Chondrocyte (in vitro differentiated cells): ENCODE data around the gene DNAJC7. TPM values are rescaled to one million over a fixed set of nuclear protein-coding genes. Genes with fewer than 3 reads are reported as not detected.

Source experiments
- DNase-seq: peaks from one replicate; pipeline ENCODE4 v3.0.0; 2021; ENCODE audit warnings: mixed read lengths, low spot score
- H3K27ac Mint-ChIP-seq: one replicate; pipeline ENCODE4 v1.8.0; 2021; ENCODE audit warnings: mild to moderate bottlenecking, moderate library complexity, mixed read lengths; ENCODE audit not compliant: unreplicated experiment
- H3K27me3 Mint-ChIP-seq: 2 replicates; pipeline ENCODE4 v1.8.0; 2021; ENCODE audit warnings: low read depth, mixed read lengths
- H3K36me3 Mint-ChIP-seq: 2 replicates; pipeline ENCODE4 v1.8.0; 2021; ENCODE audit warnings: low read depth, mixed read lengths
- H3K4me1 Mint-ChIP-seq: 2 replicates; pipeline ENCODE4 v1.8.0; 2021; ENCODE audit warnings: low read depth, mild to moderate bottlenecking, mixed read lengths
- H3K4me3 Mint-ChIP-seq: one replicate; pipeline ENCODE4 v1.8.0; 2021; ENCODE audit warnings: mild to moderate bottlenecking, moderate library complexity, mixed read lengths; ENCODE audit not compliant: unreplicated experiment
- H3K9me3 Mint-ChIP-seq: 2 replicates; pipeline ENCODE4 v1.8.0; 2021; ENCODE audit warnings: low read depth, mixed read lengths
- total RNA-seq: library from RNA; stranded (reverse); gene quantifications from 3 replicates; pipeline ENCODE4 v1.2.1, GENCODE V29; 2021
- TF ChIP-seq, protein P1 (sequence below): fragments of 200-600 bp; sonication (generic); IDR thresholded peaks from 2 replicates; pipeline ENCODE4 v1.5.0; 2021; ENCODE audit warnings: antibody characterized with exemption, mild to moderate bottlenecking, moderate library complexity

The DNAJC7 gene
- total RNA-seq, 1 donor from 2014 or later = 51.2 TPM

DNA sequence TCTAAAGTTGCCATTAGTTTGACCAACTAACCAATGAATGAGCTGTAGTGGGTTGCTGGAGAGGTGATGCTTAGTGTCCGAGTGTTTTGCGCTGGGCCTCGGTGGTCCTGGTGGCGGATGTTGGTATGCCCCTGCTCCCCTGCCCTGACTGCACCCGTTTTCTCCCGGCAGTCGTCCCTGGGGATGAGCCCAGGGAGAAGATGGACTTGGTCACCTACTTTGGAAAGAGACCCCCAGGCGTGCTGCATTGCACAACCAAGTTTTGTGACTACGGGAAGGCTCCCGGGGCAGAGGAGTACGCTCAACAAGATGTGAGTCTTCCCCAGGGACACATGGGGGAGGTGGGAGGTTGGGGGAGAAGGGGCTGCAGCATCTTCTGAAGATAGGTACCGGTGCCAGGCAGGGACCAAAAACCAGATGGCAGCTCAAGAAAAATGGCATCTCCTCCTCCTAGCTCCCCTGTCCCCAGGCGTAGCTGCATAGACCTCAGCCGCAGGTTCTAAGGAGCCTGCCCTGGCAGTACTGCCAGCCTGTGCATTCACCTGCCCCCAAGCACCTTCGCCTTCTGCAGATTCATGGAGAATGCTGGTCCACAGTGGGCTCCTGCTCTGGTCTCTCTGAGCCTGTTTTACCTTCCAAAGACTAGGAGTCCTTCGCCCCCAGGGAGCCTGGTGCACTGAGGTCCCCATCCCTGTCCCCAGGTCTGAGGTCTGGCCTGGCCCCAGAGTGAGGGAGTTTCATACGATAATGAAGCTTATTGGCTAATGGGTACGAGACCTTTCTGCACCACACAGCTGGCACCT, 45.3 kb downstream of the DNAJC7 start:
- H3K9me3 Mint-ChIP-seq = no peaks in the 10 kb centered on the region
- TF ChIP-seq, protein P1, sequence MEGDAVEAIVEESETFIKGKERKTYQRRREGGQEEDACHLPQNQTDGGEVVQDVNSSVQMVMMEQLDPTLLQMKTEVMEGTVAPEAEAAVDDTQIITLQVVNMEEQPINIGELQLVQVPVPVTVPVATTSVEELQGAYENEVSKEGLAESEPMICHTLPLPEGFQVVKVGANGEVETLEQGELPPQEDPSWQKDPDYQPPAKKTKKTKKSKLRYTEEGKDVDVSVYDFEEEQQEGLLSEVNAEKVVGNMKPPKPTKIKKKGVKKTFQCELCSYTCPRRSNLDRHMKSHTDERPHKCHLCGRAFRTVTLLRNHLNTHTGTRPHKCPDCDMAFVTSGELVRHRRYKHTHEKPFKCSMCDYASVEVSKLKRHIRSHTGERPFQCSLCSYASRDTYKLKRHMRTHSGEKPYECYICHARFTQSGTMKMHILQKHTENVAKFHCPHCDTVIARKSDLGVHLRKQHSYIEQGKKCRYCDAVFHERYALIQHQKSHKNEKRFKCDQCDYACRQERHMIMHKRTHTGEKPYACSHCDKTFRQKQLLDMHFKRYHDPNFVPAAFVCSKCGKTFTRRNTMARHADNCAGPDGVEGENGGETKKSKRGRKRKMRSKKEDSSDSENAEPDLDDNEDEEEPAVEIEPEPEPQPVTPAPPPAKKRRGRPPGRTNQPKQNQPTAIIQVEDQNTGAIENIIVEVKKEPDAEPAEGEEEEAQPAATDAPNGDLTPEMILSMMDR = no peak
- DNase-seq = peak; percentile 68
- H3K27ac Mint-ChIP-seq = peak overlapping the region; percentile 5
- no peaks in the 10 kb centered on the region for H3K27me3 Mint-ChIP-seq
- H3K4me1 Mint-ChIP-seq = peaks cover 37% of the 10 kb centered on the region
- H3K4me3 Mint-ChIP-seq = no peak overlapping the region
- H3K36me3 Mint-ChIP-seq = peaks cover 22% of the 10 kb centered on the region

DNA sequence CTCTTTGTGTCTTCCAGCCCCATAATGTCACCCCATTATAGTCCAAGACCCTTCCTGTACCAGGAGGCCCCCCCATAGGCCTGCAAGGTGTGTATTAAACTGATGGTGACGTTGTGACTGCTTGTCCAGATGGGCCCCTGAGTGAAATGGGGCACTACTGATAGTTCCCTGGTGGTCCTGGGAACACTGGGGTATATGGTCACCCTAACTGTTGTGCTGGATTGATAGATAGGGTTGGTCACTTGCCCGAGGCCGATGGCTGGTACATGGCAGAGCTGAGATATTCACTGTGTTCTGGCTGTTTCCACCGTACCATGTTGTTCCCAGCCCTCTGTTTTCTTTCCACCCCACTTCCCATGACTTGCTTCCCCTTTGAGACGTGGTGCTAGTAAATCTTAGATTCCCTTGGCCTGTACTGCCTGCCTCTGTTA, 46.3 kb downstream of the DNAJC7 start:
- peak overlapping the region; percentile 32 for H3K27ac Mint-ChIP-seq
- no peaks in the 10 kb centered on the region for H3K27me3 Mint-ChIP-seq
- peak; percentile 20 for DNase-seq
- H3K36me3 Mint-ChIP-seq = peaks cover 16% of the 10 kb centered on the region
- peaks cover 40% of the 10 kb centered on the region for H3K4me1 Mint-ChIP-seq
- H3K9me3 Mint-ChIP-seq = no peaks in the 10 kb centered on the region
- TF ChIP-seq, protein P1 = no peak
- H3K4me3 Mint-ChIP-seq = no peak overlapping the region

DNA sequence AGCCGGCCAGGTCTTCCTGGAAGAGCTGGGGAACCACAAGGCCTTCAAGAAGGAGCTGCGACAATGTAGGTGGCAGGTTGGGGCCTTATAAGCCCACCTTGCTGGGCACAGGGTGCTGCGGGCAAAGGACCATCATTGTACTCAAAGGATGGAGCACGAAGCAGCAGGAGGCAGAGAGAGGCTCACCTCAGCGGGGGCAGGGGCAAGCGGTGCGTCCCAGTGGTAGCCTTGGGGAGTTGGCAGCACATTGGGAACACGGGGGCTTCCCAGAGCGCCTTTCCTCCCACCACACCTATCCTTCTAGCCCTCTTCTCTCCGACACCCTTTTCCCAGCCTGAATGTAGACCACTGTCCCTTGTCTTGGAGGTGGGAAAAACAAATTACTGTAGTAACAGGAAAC, 48.6 kb downstream of the DNAJC7 start:
- Mint-ChIP-seq H3K4me1 (peaks cover 51% of the 10 kb centered on the region), H3K9me3 (no peaks in the 10 kb centered on the region), H3K4me3 (no peak overlapping the region), H3K27ac (peak overlapping the region; percentile 27), H3K36me3 (peaks cover 14% of the 10 kb centered on the region), H3K27me3 (no peaks in the 10 kb centered on the region)
- TF ChIP-seq, protein P1 = no peak
- DNase-seq = no peak

DNA sequence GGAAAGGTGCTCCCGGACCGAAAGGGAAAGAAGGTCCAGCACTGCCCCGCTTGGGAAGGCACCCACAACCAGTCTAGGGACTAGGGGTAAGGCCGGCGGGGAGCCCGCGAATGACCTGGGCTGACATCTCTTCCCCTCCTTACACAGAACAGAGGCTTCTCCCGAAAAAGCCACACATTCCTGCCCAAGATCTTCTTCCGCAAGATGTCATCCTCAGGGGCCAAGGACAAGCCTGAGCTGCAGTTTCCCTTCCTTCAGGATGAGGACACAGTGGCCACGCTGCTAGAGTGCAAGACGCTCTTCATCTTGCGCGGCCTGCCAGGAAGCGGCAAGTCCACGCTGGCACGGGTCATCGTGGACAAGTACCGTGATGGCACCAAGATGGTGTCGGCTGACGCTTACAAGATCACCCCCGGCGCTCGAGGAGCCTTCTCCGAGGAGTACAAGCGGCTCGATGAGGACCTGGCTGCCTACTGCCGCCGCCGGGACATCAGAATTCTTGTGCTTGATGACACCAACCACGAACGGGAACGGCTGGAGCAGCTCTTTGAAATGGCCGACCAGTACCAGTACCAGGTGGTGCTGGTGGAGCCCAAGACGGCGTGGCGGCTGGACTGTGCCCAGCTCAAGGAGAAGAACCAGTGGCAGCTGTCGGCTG, 49.2 kb downstream of the DNAJC7 start:
- TF ChIP-seq, protein P1 = no peak
- Mint-ChIP-seq H3K4me1 (peaks cover 51% of the 10 kb centered on the region), H3K27me3 (no peaks in the 10 kb centered on the region), H3K27ac (peak overlapping the region; percentile 27), H3K36me3 (peaks cover 10% of the 10 kb centered on the region), H3K4me3 (peak overlapping the region; percentile 80), H3K9me3 (no peaks in the 10 kb centered on the region)
- DNase-seq = no peak

DNA sequence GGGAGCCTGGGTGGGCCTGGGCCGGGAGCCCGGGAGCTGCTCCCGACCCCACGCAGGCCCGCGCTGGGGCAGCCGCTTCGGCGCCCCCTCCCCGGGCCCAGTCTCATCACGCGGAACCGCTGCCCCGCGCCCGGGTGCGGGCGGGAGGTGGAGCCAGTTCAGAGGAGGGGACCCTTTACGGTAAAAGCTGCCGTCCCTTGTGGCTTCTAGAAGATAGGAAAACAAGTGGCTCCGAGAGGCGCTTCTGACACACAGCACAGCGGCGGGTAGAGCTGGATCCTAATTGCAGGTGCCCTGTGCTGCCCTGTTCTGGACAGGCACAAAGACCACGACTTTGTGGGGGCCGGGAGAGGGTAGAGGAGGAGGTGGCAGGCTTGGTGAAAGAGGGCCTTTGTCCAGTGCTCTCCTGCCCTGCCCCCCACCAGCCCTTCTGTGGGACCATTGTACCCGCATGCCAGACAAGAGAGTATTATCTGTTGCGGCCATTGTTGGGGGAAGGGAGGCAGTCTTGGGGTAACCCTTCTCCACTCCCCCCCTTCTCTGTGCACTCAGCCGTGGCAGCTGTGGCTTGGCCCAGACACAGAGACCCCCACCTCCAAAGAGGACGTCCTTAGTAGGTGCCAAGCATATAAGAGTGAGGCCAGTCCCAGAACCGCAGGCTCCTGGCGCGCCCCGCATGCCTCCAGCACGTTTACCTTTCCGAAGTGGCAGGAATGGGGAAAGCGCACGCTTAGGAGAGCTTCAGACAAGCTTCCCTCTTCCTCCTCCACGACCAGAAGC, 49.9 kb downstream of the DNAJC7 start:
- peaks cover 47% of the 10 kb centered on the region for H3K4me1 Mint-ChIP-seq
- H3K27me3 Mint-ChIP-seq = no peaks in the 10 kb centered on the region
- H3K27ac Mint-ChIP-seq = peak overlapping the region; percentile 74
- peaks cover 6% of the 10 kb centered on the region for H3K36me3 Mint-ChIP-seq
- H3K4me3 Mint-ChIP-seq = peak overlapping the region; percentile 80
- H3K9me3 Mint-ChIP-seq = no peaks in the 10 kb centered on the region
- TF ChIP-seq, protein P1 = no peak
- no peak for DNase-seq
